ENCODE data around the gene NRROS.
A peak's percentile ranks its signal among the peaks of the same experiment; 100 is the strongest.
"Not testable (repeated sequence)": the region's sequence is repeated elsewhere in the genome, so short reads cannot be mapped to it uniquely, and the experiment has no call there.

Gene NRROS

DNA sequence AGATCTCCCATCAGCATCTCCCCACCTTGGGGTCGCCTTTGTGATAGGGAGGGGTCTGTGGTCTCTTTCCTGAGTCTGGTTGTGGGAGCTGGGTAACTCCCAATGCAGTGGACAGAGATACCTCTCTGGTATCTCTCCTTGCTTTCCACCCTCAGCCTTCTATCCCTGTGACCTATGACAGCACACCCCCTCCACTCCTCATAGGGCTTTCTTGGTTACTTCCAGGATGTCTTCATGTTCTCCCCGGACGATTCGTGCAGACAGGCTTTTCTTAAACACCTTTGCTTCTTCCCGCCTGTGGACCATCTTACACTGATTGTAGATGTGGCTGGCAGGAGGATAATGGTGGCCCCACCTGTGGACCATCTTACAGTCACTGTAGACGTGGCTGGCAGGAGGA is 14.2 kb upstream of the NRROS start:
- DNase-seq = no peak

DNA sequence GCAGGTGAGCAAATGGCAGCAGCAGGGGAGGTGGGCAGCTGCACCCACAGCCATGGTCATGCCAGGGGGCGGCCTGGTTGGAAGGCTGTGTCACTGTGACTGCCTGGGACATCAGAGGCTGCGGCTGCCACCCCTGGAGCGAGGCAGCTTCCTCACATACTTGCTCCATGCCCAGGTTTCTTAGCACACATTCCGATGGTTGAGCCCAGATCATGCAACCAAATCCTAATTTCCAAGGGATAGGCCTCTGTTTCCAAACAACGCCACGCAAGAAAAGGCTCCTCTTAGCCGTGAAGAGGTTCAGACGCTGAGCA is 11.6 kb upstream of the NRROS start:
- no peak for DNase-seq

DNA sequence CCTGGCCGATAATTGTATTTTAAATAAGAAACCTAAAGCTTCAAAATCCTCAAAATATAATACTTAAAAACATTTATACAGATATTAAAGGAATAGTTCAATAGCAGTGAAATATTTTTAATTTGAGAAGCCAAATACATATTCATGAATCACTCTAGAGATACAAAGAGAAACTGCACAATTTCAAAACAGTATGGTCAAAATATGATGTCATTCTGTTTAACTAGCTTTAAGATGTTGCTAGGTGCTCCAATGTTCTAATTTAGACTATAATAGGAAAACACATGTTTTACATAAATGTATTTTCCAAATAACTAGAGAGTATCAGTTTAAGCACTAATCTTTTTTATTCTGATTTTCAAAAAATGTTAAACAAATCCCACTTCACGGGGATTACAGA is 10.3 kb upstream of the NRROS start:
- no peak for DNase-seq

DNA sequence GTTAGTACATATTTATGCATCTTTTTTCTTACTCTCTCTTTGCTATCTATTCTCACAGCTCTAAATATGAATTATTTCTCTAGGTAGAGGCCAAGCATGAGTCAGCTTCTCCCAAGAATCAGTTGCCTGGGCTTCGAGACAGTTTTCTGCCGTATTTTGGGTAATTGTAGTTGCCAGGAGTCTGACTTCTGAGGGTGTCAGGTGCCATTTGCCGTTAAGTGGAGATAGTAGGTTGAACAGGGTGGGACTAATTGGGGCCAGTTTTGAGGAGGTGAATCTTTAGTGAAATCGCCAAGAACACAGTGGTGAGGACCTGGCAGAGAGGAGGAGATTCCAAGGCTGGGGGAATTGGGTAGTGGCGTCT is 7.8 kb upstream of the NRROS start:
- no peak for DNase-seq

DNA sequence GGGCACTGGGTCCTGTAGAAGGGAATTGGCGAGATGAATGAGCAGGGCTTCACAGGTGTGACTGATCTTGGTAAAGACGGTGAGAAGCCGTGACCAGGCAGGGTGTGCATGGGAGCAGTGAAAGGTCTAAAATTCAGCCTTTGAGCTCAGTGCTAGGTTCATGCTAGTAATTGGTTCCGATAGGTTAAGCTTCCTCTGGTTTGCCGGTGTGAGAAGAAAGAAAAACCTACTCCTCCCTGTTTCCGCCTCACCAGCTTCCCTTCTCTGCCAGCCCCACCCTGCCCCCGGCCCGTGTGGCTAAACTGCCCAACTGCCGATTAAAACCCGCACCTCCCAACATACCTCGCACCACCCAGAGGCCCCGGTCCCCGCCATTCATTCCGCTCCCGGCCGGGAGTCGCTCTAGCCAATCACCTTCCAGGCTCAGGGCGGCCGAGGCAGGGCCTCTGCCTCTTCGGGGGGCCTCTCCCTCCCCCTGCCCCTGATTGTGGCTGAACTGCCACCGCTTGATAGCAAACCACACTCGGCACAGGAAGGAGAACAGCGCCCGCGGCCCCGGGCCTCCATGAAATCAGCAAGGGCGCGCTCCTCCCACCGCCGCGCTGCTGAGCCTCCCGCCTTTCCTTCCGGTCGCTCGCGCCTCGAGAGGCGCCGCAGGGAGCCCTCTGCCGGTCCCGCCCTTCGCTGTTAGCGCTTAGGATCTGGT is 7.3 kb upstream of the NRROS start:
- peak; percentile 83 for DNase-seq

DNA sequence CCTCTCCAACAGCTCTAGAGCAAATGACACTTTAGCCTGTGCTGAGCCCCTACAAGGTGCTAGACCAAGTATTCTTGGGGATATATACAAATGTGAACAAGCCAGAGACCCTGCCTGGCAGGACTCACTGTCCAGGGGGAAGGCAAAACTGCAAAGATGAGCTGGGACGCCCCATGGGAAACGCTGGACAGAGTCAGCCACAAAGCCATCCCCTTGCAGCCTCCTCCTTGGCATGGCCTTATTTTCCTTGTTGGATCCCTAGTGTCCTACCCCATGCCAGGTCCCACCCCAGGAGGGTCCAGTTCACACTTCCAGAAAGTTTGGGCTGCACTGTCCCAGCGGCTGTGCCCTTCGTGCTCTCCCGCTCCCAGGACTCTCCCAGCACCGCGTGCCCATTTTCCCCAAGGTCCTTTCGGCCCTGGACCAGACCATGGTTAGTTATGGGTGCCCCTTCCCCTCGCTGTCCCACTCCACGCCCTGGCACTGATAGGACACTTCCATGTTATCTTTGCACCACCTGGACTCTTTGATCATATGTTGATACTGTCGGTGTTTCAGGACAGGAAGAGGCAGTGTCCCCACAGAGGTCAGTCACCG is 5.8 kb upstream of the NRROS start:
- DNase-seq = no peak

DNA sequence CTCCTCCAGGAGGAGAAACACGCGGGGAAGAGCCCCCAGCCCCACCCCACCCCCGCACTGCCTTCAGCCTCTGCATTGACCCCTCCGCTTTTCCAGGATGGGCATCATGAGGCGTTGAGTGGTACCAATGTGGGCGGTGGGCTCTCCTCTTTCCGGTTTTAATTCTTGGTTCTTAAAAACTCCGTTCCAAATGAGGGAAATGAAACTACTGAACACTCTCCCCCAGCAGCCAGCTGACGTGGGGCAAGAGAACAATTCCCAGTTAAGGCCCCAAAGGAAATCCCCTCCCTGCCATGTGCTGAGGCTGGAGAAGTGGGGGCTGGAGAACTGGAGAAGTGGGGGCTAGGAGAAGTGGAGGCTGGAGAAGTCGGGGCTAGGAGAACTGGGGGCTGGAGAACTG is 5.3 kb upstream of the NRROS start:
- DNase-seq = no peak

DNA sequence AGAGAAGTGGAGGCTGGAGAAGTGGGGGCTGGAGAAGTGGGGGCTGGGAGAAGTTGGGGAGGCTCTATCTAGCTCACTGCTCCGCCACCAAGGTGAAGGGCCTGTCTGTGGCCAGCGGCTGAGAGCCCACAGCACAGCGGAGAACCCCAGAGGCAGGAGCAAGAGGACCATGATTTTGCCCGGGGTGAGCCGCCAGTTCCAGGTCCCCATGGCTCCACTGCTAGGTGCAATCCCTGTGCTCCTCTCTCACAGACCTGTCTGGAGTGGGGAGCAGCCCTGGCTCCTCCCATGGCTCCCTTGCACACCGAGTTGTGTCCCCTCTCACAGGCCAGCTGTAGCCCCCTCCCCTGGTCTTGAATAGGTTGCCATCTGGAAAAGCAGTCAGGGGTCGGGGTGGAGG is 4.7 kb upstream of the NRROS start:
- no peak for DNase-seq

DNA sequence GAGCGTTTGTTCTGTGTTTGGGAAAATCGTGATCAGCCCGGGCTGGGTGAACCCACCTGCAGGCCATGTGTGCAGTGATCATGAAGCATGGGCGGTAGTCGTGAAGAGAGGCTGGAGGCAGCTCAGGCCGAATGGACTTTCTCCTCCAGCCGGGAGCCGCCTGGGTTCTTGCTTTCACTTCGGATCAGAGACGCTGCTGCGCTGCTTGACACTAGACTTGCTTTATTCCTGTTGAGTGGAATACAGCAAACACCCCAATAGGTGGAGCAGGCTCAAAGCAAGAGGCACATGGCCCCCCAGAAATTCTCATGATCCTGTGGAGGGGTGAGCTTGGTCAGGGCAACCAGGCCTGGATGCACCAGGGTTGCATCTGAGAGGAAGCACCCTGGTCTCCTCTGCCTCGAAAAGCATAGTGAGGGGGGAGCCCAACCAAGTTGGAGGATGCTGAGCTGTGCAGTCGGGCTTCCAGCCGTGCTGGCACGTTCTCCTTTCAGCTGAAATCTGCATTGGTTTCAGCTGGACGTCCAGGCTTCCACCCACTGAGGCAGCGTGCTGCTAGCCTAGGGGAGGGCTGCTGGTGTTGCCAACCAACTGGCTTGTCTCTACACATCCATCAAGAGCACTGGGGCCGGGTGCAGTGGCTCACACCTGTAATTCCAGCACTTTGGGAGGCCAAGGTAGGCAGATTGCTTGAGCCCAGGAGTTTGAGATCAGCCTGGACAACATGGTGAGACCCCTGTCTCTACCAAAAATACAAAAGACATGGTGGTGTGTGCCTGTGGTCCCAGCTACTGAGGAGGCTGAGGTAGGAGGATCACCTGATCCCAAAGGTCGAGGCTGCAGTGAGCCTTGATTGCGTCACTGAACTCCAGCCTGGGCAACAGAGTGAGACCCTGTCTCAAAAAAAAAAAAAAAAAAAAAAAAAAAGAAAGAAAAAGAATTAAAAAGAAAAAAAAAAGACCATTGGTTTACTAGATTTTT is 2.8 kb upstream of the NRROS start:
- DNase-seq = no peak

DNA sequence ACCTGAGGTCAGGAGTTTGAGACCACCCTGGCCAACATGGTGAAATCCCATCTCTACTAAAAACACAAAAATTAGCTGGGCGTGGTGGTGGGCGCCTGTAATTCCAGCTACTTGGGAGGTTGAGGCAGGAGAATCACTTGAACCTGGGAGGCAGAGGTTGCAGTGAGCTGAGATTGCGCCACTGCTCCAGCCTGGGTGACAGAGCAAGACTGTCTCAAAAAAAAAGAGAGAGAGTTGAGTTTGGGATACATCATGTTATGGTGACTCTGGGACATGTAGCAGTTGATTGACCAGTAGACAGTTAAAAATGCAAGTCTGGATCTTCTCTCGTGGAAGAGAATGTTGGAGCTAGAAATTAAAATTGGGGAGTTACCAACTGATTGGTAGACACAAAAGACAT is 1.6 kb upstream of the NRROS start:
- not testable (repeated sequence) for DNase-seq

DNA sequence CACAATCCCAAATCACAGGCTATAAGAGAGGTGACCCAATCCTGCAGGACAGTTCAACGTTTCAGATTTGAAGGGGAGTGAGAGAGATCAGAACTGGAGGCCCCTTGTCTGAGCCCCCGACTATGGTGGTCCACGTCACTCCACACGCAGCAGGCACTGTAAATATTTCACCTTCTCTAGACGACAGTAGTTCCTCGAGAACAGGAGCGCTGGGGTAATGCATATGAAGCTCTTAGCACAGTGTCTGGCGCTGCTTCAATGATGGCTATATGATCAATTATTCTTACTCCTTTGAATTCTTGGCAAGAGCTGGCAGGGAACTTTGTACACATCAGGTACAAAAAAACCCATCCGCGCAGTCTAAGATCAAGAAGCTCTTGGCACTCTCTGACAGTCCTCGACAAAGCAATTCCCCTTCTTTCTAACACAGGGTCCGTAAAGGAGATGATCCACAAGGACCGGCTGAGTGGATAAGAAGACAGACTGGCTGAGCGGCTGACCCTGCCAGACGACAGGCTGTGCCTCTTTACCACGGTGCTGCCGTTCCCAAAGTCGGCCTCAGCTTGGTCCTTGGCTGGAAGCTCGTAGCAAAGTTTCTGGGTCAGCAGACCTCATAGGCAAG is 522 bp upstream of the NRROS start:
- no peak for DNase-seq

DNA sequence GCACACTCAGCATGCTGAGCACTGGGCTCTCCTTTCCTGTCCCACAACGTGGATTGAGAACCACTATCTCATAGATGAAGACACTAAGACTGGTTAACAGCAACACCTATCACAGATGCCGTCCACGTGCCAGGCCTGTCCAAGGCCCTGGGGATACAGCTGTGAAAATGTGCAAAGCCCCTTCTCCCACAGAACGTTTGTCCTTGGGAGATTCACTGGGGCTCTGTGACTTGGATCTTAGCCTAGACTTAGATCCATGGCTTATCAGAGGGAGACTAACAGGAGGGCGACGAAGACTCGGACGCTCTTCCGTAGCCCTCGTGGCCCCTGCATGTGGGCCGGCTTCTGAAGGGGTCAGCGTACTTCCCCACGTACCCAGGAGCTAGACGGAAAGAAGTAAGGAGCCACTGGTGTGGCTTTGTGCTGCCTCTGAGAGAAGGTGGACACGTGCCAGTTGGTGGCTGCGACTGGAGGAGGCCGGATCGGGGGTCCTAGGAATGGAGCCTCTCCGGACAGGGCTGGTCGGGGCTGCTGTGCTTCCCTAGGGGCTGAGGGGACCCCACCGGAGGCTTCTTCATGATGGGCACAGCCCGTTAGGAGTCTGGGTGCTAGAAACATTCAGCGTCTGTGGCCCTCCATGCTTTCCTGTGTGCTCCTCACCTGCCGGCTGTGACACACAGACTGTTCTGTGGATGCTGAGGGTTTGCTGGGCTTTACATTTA is 964 bp downstream of the NRROS start:
- no peak for DNase-seq

DNA sequence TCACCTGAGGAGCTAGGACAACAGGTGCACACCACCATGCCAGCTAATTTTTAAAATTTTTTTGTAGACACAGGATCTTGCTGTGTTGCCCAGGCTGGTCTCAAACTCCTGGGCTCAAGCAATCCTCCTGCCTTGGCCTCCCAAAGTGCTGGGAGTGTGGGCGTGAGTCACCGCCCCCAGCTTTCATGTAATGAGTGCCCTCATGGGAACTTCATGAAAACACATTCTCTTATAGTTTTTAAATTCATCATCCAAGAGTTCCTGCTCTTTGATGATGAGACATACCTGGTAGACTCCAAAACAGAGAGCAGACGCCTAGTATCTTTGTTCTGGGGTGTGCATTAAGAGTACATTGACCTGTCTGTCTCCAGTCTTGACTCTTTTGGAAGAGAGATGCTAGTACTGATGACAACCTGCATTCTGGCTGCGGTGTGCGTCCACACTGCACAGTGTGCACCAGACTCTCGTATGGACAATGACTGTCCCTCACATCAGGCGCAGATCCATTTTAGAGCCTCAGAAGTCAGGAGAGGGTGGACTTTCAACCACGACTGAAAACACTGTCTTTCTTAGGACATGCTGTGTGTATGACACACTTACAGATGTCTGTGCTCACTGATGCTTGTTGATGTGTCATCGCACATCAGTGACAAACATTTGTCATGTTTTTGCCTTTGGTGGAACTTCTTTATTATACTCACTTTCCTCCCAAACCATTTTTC is 2.0 kb downstream of the NRROS start:
- DNase-seq = peak; percentile 56

DNA sequence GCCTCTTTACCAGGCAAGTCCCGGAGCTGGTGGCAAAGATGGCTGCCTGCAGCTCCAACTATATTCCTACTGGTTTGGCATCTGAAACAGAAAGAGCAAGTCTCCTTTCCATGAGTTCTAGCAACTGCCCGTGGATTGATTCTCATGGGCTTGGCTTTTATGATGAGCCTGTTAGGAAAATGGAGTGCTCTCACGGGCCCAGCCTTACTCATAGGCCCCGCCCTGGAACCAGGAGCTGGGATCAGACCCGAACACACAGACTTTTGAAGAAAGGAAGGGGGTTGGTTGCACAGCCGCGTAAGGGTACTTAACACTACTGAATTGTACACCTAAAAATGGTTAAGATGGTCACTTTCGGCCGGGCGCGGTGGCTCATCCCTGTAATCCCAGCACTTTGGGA is 2.9 kb downstream of the NRROS start:
- no peak for DNase-seq

DNA sequence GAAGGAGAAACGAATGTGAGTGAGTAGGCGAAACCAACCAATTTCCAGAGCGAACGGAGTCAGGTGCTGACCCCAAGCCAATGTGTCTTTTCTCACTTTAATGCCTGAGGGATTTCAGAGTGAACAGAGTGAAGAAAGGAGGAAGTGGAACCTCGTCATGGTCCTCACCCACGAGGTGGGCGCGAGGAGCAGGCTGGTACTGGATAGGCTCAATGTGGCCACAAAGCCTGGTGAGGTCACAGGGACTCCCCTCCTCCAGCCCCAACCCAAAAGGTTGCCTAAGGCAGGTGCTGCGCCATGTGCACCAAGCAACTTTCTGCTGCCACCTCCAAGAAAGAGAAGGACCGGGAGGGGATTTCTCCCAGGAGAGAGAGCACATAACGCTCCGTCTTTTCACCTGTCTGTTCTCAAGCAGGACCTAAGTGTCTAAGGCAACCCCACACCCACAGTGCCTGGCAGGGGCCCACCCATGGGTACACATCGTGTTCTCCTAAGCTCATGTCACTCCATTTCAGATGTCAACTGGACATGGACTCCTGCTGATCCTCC is 3.8 kb downstream of the NRROS start:
- no peak for DNase-seq

DNA sequence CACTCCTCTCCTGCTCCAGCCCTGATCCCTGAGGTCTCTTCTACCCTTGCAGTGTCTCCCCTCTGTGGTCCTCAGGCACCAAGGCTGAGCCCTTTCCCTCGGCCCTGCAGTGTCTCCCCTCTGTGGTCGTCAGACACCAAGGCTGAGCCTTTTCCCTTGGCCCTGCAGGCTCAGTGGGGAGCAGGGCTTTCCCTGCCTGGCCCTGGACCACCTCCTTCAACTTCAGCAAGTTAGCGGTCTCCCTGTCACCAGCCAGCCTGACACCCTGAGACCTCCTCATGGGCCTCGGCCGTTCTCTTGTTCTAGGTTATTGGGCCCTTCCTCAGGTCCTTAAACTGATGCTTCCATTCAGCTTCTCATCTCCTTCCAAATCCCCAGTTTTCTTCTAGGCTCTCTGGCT is 4.3 kb downstream of the NRROS start:
- no peak for DNase-seq

DNA sequence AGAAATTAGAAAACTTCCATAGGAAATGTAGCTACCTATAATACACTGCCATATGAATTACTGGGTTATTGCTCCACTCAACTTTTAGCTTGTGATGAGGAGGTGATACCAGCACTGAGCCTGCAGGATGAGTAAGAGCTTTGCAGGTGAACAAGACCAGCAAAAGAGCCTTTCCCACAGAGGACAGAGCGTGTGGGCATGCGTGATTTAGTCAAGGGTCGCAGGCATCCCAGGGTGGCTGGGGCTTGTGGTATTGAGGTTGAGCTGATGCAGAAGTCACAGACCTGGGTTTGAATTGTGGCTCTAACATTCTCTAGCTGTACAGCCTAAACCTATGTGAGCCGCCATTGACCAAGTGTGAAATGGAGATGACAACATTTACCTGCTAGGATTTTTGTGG is 5.6 kb downstream of the NRROS start:
- DNase-seq = no peak

DNA sequence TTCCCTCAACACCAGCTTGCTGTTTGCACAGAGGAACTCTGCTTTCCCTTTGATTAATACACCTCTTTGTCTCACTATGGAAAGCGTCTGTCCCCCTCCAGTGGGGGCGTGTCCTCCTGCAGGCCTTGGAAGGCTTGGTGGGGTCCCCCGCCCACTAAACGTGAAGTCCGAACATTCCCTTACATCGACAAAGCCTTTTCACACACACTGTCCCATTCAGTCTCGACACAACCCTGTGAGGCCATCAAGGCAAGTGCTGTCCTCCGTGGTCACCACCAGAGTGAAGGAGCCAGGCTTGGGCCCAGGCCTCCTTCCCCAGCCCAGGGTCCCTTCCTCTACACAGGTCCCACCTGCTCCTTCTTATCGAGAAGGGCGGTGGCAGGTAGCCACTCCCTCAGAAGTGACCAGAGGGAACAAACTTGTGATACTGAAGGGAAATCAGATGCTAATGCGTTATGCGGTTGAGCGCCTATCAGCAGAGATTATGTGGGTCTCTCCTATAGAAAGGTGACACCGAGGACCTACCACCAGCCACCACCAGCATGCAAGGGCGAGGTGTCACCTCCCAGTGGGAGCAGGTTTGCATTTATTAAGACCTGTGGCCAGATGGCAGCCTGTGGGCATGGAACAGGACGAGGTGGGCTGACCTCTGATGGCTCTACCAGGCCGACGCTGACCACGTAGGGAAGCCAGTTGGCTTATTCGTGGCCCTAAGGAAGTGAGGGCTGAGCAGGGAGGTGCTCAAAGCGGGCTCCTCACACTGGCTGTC is 6.6 kb downstream of the NRROS start:
- no peak for DNase-seq

DNA sequence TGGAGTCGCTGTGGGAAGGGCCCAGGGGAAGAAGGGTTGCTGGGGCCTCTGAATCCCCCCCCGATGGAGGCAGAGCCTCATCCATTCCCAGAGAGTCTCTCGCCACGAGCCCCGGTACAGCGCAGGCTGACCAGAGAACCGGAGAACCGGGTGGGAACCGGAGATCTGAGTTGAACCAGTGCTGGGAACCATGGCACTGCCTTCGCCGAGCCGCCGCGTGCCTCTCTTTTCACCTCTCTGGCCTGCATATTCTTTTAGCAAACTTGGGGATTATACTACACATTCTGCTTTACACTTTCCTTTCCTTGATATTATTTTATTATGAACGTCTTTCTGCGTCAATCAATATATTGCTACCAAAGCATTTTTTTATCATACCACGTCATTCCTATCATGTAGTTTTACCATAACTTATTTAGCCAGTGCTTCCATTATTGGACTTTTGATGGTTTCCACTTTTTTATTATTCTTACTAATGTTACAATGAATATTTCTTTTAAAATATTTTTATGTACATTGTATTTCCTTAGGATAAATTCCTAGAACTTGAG is 7.2 kb downstream of the NRROS start:
- DNase-seq = no peak

DNA sequence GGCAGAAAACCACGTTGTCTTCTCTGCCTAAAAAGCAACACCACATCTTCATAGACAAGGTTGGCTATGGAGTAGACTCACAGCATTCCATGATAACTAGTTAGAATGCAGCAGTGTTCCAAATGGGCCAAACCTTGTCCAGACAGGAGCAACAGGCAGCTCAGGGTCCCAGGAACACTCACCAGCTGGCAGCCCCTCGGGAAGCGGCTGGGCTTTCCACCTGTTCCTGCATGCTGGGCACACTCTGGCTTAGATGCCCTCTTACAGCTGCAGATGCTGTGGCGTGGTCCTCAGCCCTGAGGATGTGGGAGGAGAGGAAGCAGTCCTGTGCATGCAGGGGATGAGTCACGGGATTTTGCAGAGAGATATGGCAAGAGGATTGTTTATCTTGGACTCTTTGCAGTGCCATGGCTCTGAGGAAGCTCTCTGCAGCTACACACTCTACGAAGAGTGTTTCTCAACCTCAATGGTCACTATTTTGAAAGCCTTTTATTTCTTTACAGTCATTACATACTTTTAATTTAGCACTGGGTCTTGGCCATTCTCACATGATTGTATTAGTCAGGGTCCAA is 11.3 kb downstream of the NRROS start:
- no peak for DNase-seq

DNA sequence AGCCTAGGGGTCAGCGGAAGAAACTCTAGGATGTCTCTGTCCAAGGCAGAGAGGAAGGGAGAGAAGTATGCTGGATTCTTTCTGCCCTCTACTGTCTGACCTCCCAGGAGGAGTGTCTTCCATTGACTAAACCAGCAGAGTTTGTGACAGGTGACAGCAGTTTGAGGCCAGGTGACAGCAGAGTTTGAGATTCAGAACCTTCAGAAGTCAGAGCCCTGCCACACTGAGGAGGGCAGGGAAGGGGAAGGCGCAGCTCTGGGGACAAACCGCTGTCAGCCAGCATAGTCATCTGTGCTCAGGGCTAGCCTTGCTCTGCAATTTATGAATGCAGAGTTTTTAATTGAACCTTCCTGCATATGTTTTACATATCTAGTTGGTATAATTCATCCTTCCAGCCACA is 12.3 kb downstream of the NRROS start:
- DNase-seq = no peak

Measured in stimulated activated naive CD4-positive, alpha-beta T cell treated with Interleukin-2 at 50 U/mL for 16 hours (primary cell).